ENCODE results near the gene JAG1. TPM values are rescaled to one million over a fixed set of nuclear protein-coding genes. Genes with fewer than 3 reads are reported as not detected.

Gene JAG1
- polyA plus RNA-seq, 3 donors, result 0.70 to 6.8 (median 0.85) TPM

GRCh38 chr20:10658051-10658823, 15.6 kb downstream of the JAG1 start:
- Histone ChIP-seq H2AFZ (ENCODE audit: insufficient read depth, low read depth, low read length, poor library complexity, severe bottlenecking) (no peak overlapping the region), H4K20me1 (ENCODE audit: insufficient read depth, low read length) (peaks cover 19% of the 10 kb centered on the region), H3K9ac (ENCODE audit: insufficient read depth, low read length, poor library complexity, severe bottlenecking) (no peak overlapping the region), H3K9me3 (replicated peaks in 1 of 2; ENCODE audit: control insufficient read depth in 1 of 2, insufficient read depth in 1 of 2, low read length in 2 of 2) (no peaks in the 10 kb centered on the region), H3K4me2 (replicated peaks; ENCODE audit: extremely low read depth, low read length, poor library complexity, severe bottlenecking) (no peak overlapping the region), H3K4me1 (ENCODE audit: control insufficient read depth in 1 of 2, insufficient read depth in 2 of 2, low read length in 2 of 2) (peaks cover 9% of the 10 kb centered on the region in 2 donors), H3K4me3 (replicated peaks in 1 of 3; ENCODE audit: low read depth in 2 of 3, low read length in 3 of 3) (no peak overlapping the region), H3K36me3 (replicated peaks in 1 of 2; ENCODE audit: control insufficient read depth in 1 of 2, insufficient read depth in 2 of 2, low read length in 2 of 2) (peaks cover 38 to 82% of the 10 kb centered on the region in 2 donors), H3K27ac (ENCODE audit: low read depth in 1 of 2, low read length in 2 of 2) (no peak overlapping the region), H3K79me2 (ENCODE audit: insufficient read depth, low read length) (no peaks in the 10 kb centered on the region), H3K27me3 (ENCODE audit: control insufficient read depth in 2 of 2, insufficient read depth in 2 of 2, low read length in 2 of 2) (no peaks in the 10 kb centered on the region)
- Mint-ChIP-seq H3K27me3 (ENCODE audit: low read depth in 3 of 3) (peaks cover 2 to 9% (median 7%) of the 10 kb centered on the region in 3 donors), H3K36me3 (peaks cover 81 to 89% of the 10 kb centered on the region in 2 donors), H3K4me1 (peaks cover 9% of the 10 kb centered on the region), H3K9me3 (peaks cover 0 to 3% (median 0%) of the 10 kb centered on the region in 7 donors), H3K27ac (peak overlapping the region in 1 of 7 donors; percentile 19), H3K4me3 (no peak overlapping the region)
- TF ChIP-seq CTCF (IDR thresholded peaks at IDR 0.05), result no peak
- 99% methylated on average over 9 of the region's 13 CpGs for WGBS (ENCODE audit: insufficient coverage)
- DNase-seq, result no peak
- intact Hi-C loops (cut with micrococcal nuclease), result no loop called here

GRCh38 chr20:10657453-10657852, 16.3 kb downstream of the JAG1 start:
- H3K79me2 ChIP-seq (ENCODE audit: insufficient read depth, low read length), result no peaks in the 10 kb centered on the region
- intact Hi-C loops (cut with micrococcal nuclease), result no loop called here
- H3K4me1 ChIP-seq (ENCODE audit: control insufficient read depth in 1 of 2, insufficient read depth in 2 of 2, low read length in 2 of 2), result peaks cover under 1 to 1% of the 10 kb centered on the region in 2 donors
- H3K4me2 ChIP-seq (replicated peaks; ENCODE audit: extremely low read depth, low read length, poor library complexity, severe bottlenecking), result no peak overlapping the region
- Mint-ChIP-seq H3K36me3 (peaks cover 78 to 89% of the 10 kb centered on the region in 2 donors), H3K27ac (no peak overlapping the region), H3K4me1 (peaks cover 3% of the 10 kb centered on the region), H3K4me3 (no peak overlapping the region), H3K27me3 (ENCODE audit: low read depth in 3 of 3) (peaks cover 0 to 7% (median 7%) of the 10 kb centered on the region in 3 donors), H3K9me3 (peaks cover 0 to 3% (median 0%) of the 10 kb centered on the region in 7 donors)
- H3K9ac ChIP-seq (ENCODE audit: insufficient read depth, low read length, poor library complexity, severe bottlenecking), result no peak overlapping the region
- no peaks in the 10 kb centered on the region for H3K9me3 ChIP-seq (replicated peaks in 1 of 2; ENCODE audit: control insufficient read depth in 1 of 2, insufficient read depth in 1 of 2, low read length in 2 of 2)
- no peak for TF ChIP-seq CTCF (IDR thresholded peaks at IDR 0.05)
- no peak overlapping the region for H3K4me3 ChIP-seq (replicated peaks in 1 of 3; ENCODE audit: low read depth in 2 of 3, low read length in 3 of 3)
- H3K27me3 ChIP-seq (ENCODE audit: control insufficient read depth in 2 of 2, insufficient read depth in 2 of 2, low read length in 2 of 2), result no peaks in the 10 kb centered on the region
- H2AFZ ChIP-seq (ENCODE audit: insufficient read depth, low read depth, low read length, poor library complexity, severe bottlenecking), result no peak overlapping the region
- WGBS (ENCODE audit: insufficient coverage), result no CpG with 5 or more reads among the region's 1 CpG
- DNase-seq, result no peak
- no peak overlapping the region for H3K27ac ChIP-seq (ENCODE audit: low read depth in 1 of 2, low read length in 2 of 2)
- H3K36me3 ChIP-seq (replicated peaks in 1 of 2; ENCODE audit: control insufficient read depth in 1 of 2, insufficient read depth in 2 of 2, low read length in 2 of 2), result peaks cover 43 to 89% of the 10 kb centered on the region in 2 donors
- peaks cover 12% of the 10 kb centered on the region for H4K20me1 ChIP-seq (ENCODE audit: insufficient read depth, low read length)
